GM19328 (cell line): ENCODE results near the gene KRTAP20-2.

Source experiments
- ATAC-seq: cut with Tn5 transposase; IDR thresholded peaks from one replicate; pipeline ENCODE4 v1.9.1; 2021; ENCODE audit warnings: mild to moderate bottlenecking, moderate library complexity; ENCODE audit not compliant: unreplicated experiment

The KRTAP20-2 gene

GRCh38 chr21:30634906-30635305, at the start of gene KRTAP20-2:
Gene KRTAP20-2 (plus strand): TSS chr21:30635206. CDS start chr21:30635264, 58 bp downstream.
- ATAC-seq, result no peak

DNA sequence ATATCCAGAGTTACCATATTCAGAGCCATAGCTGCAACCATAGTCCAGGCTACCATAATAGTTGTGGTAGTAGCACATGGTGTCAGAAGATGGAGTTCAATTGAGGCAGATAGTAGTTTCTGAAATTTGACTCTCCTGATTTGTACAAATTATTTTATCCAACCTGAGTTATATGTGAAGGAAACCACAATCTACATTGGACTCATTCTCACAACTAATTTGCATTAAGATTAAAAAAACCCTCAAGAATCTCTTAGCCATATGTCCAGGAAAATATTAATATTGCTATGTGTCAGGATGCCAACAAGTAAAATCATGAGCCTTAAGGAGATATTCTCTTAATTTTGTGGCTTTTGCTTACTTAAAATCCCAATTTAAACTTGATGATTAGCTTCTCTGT, 44.7 kb upstream of the KRTAP20-2 start, which contains the start of gene KRTAP22-2:
Gene KRTAP22-2, minus strand, starts transcription at position 101 of the 400 bp plus-strand sequence.
- no peak for ATAC-seq

GRCh38 chr21:30592140-30592539, 42.9 kb upstream of the KRTAP20-2 start, which contains the start of gene KRTAP6-3:
Gene KRTAP6-3 (plus strand): TSS chr21:30592440. CDS start chr21:30592446, 6 bp downstream.
- no peak for ATAC-seq

DNA sequence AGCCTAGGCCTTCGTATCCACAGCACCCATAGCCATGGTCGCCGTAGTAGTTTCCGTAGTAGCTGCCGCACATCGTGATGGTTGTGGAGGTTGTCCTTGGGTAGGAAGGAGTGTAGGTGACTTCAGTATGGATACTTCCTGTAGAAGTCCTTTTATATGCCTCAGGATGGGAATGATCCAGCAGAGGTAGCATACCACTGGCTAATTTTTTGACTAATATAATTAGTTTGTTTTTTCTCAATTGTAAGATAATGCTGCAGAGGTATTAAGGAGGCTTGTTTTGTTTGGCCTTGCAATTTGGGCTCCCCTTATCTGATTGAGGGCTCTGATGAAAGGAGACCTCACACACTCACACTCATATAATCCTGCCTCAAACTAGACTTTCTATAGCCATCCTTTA, 36.2 kb upstream of the KRTAP20-2 start, which contains the start of gene KRTAP6-2:
Gene KRTAP6-2, minus strand, starts transcription at position 101 of the 400 bp plus-strand sequence. Its CDS starts 28 bp downstream, at position 73.
- ATAC-seq, result no peak

- ATAC-seq, result no peak
Observed at GRCh38 chr21:30600787-30601186, 34.2 kb upstream of the KRTAP20-2 start, which contains the start of gene KRTAP22-1. Gene KRTAP22-1 (plus strand): TSS chr21:30601087.

- no peak for ATAC-seq
Observed at GRCh38 chr21:30605968-30606367, 29.0 kb upstream of the KRTAP20-2 start.

- no peak for ATAC-seq
Observed at GRCh38 chr21:30612132-30612531, 22.9 kb upstream of the KRTAP20-2 start.

DNA sequence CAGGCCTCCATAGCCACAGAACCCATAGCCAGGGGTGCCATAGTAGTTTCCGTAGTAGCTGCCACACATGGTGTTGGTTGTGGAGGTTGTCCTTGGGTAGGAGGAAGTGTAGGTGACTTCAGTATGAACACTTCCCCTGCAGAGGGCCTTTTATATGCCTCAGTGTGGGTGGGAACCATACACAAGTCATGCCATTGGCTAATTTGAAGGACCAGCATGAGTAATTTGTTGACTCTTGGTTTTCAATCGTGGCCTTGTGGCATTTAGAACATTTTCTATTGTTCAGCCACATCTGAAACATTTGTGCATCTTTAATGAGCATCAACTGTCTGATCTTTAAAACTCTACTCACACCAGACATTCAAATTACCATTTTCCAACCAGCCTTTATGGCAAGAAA, 21.2 kb upstream of the KRTAP20-2 start, which contains the start of gene KRTAP6-1:
Gene KRTAP6-1, minus strand, starts transcription at position 95 of the 400 bp plus-strand sequence. Its CDS starts 26 bp downstream, at position 69.
- no peak for ATAC-seq

DNA sequence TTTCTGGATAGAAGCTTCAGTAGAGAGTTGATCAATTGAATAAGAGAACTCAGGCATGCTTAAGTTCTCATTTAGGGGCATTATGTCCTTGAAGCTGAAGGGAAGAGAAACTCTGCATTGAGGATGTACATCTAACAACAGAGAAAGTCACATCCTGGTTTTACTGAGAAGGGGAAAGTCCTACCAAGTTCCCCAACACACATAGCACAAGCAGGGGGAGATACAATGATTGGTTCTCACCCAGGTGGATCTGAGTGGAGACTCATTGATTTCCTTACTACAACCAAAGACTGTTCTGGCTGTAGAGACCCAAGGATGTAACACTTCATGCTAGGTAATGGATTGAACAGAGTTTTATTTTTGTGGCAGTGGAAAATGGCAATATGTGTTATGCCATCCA, 19.8 kb upstream of the KRTAP20-2 start:
- no peak for ATAC-seq

GRCh38 chr21:30616125-30616524, 18.9 kb upstream of the KRTAP20-2 start, which contains the start of gene KRTAP20-1:
Gene KRTAP20-1 (plus strand): TSS chr21:30616425. CDS start chr21:30616455, 30 bp downstream.
- no peak for ATAC-seq

DNA sequence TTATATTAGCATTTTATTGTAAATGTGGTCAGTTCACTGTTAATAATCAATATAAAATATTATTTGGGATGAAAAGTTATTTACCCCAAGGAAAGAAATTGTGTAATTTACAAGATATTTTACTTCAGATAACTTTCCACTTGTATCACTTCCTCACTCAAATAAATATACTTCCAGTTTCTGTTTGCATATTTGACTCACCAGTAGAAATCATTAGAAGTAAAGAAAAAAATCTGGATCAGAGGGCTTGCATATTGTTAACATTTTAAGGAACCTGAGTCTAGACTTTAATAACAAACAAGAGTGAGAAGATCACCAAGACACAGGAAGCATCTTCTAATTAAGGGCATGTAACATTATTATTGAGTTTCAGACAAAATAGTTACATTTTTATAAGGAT, 14.9 kb upstream of the KRTAP20-2 start:
- ATAC-seq, result no peak

DNA sequence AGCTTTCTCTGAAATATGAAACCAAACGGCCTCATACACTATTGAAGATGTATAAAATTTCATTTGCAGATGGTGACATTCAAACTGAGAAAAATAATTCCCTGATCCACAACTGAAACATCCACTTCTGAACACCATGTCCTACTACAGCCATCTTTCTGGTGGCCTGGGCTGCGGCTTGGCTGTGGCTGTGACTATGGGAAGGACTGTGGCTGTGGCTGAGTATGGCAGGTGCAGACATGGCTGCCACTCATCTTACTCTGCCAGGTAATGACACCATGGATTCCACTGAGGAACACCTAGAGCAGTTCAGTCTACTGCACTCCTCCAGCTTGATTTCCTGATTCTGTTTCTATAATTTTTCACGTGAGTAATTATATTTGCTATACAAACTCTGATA, 14.5 kb upstream of the KRTAP20-2 start, which contains the start of gene KRTAP20-4:
Gene KRTAP20-4, plus strand, starts transcription at position 106 of the 400 bp plus-strand sequence.
- ATAC-seq, result no peak

GRCh38 chr21:30623362-30623761, 11.6 kb upstream of the KRTAP20-2 start:
- no peak for ATAC-seq

GRCh38 chr21:30625449-30626165, 9.4 kb upstream of the KRTAP20-2 start:
- ATAC-seq, result no peak

GRCh38 chr21:30628109-30628508, 6.9 kb upstream of the KRTAP20-2 start:
- ATAC-seq, result no peak

- ATAC-seq, result no peak
Observed at GRCh38 chr21:30629200-30629599, 5.8 kb upstream of the KRTAP20-2 start.

DNA sequence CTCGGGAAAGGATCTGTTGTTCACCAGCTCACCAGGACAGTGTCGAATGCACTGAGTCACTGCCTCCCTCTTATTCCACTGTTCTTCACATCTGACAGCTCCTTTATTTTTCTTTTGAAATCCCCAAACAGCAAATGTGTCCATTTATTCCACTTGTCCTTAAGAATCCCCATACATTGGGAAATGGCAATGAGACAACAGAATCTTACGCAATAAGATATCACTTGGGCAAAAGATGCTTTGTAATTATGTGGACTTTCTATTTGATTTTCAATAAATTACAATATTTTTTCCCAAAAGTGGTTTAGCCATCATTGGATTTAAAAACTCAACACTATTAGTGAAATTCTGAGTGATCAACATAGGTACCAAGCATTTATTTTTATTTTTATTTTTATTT, 3.7 kb downstream of the KRTAP20-2 start:
- no peak for ATAC-seq

DNA sequence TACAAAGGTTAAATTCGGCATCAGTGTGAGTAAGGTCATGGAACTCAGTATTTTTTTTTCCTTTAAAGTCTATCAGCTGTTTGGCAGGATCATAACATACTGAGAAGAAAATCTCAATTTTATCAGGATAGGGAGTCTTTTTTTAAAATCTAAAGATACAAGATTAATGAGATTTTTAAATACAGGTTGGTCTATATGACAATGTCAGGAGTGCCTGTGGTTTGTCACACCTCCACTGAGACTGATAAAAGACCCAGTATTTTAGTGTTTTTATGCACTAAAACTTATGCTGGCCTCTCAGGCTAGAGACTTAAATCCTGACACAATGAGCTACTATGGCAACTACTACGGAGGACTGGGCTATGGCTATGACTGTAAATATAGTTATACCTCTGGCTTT, 7.6 kb downstream of the KRTAP20-2 start, which contains the start of gene KRTAP20-3:
Gene KRTAP20-3, plus strand, starts transcription at position 301 of the 400 bp plus-strand sequence.
- no peak for ATAC-seq

DNA sequence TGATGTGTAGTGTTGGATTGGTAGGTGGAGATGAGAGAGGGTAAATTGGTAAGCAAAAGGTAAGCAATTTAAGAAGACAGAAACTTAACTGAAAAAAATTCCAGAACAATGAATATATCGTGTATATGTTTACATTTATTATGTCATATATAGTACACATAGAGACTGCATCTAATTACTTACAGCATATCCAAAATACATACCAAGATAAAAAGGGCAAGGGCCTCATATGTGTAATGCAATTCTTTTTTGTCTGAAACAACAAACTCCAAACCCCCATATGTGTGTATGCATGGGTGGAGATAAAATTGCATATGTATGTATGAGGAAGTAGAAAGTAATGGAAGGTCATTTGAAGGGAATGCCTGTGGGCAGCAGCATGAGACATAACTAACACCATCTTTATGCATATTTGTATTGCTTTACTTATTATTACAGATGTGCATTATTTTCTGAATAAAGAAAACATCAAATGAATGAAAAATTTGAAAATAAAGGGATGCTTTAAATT, 12.0 kb downstream of the KRTAP20-2 start:
- ATAC-seq, result no peak

- no peak for ATAC-seq
Observed at GRCh38 chr21:30652891-30653290, 17.9 kb downstream of the KRTAP20-2 start.

DNA sequence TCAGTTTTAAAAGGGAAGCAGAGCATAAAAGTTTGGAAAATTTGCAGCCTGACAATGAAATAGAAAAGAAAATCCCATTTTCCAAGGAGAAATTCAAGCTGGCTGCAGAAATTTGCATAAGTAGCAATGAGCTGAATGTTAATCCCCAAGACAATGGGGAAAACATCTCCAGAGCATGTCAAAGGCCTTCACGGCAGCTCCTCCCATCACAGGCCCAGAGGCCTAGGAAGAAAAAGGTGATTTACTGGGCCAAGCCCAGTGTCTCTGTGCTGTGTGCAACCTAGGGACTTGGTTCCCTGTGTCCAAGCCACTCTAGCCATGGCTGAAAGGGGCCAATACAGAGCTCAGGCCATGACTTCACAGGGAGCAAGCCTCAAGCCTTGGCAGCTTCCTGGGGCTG, 33.8 kb downstream of the KRTAP20-2 start:
- no peak for ATAC-seq
